Colonic mucosa (tissue), 4 donors: ENCODE results near the gene OR5M11. TPM values are rescaled to one million over a fixed set of nuclear protein-coding genes. Genes with fewer than 3 reads are reported as not detected.

Source experiments
- DNase-seq: peaks from one replicate; pipeline ENCODE4 v3.0.0-alpha.2; 2020
- H3K27ac ChIP-seq: fragments of 200-600 bp; one replicate; pipeline ENCODE4 v1.8.0; 2021
- H3K27me3 ChIP-seq: fragments of 200-600 bp; one replicate; pipeline ENCODE4 v1.8.0; 2021
- H3K36me3 ChIP-seq: fragments of 200-600 bp; one replicate; pipeline ENCODE4 v1.8.0; 2021
- H3K4me1 ChIP-seq: fragments of 200-600 bp; one replicate; pipeline ENCODE4 v1.8.0; 2021; ENCODE audit warnings: mild to moderate bottlenecking
- H3K4me3 ChIP-seq: fragments of 200-600 bp; one replicate; pipeline ENCODE4 v1.8.0; 2021
- H3K9ac ChIP-seq, 2 donors: one replicate each; pipeline ENCODE4 v1.7.0; 2013; ENCODE audit warnings: control low read depth in 2 of 2, low read depth in 2 of 2, low read length in 2 of 2
- H3K9me3 ChIP-seq: fragments of 200-600 bp; one replicate; pipeline ENCODE4 v1.8.0; 2021
- CTCF ChIP-seq: fragments of 200-600 bp; IDR thresholded peaks from one replicate; pipeline ENCODE4 v1.8.0; 2022; ENCODE audit warnings: antibody characterized with exemption, mild to moderate bottlenecking
- intact Hi-C: fragments of 100-400 bp; cut with DNase I; formaldehyde crosslinking; loops from one replicate; pipeline ENCODE4 v1.14.1; 2022
- total RNA-seq, 2 donors: library from RNA; stranded (reverse); fragmentation: NEBNext Ultra II Directional in 1 of 2; extraction: Animal tissue kit (Norgen Biotek cat#: 25700) in 1 of 2; gene quantifications; one replicate each; pipeline ENCODE4 v1.2.1, GENCODE V29; 2021
- donor health status: healthy.
- donor health status: DM: no; HTN: no; CAD: no.
- donor health status: DM: no; HTN: no; CAD: no.

Gene OR5M11
- total RNA-seq, 2 donors from 2014 or later = not detected

GRCh38 chr11:56509439-56509838, 33.6 kb downstream of the OR5M11 start:
- no peaks in the 10 kb centered on the region for H3K27me3 ChIP-seq

GRCh38 chr11:56497010-56497409, 46.0 kb downstream of the OR5M11 start:
- TF ChIP-seq CTCF = no peak
- Histone ChIP-seq H3K27ac (no peak overlapping the region), H3K4me1 (no peaks in the 10 kb centered on the region), H3K27me3 (no peaks in the 10 kb centered on the region), H3K36me3 (no peaks in the 10 kb centered on the region), H3K4me3 (no peak overlapping the region), H3K9ac (no peak overlapping the region), H3K9me3 (no peaks in the 10 kb centered on the region)
- intact Hi-C loops = no loop called here
- DNase-seq = no peak

More at GRCh38 chr11:56509439-56509838, 33.6 kb downstream of the OR5M11 start:
- no peaks in the 10 kb centered on the region for H3K36me3 ChIP-seq
- peak; percentile 38 for DNase-seq
- intact Hi-C loops = no loop called here
- no peak overlapping the region for H3K9ac ChIP-seq
- no peak overlapping the region for H3K4me3 ChIP-seq
- no peaks in the 10 kb centered on the region for H3K9me3 ChIP-seq
- TF ChIP-seq CTCF = no peak
- H3K4me1 ChIP-seq = no peaks in the 10 kb centered on the region
- no peak overlapping the region for H3K27ac ChIP-seq

GRCh38 chr11:56495117-56495516, 47.9 kb downstream of the OR5M11 start:
- DNase-seq = no peak
- TF ChIP-seq CTCF = no peak
- Histone ChIP-seq H3K9ac (no peak overlapping the region), H3K4me1 (no peaks in the 10 kb centered on the region), H3K27me3 (no peaks in the 10 kb centered on the region), H3K36me3 (no peaks in the 10 kb centered on the region), H3K27ac (no peak overlapping the region), H3K9me3 (no peaks in the 10 kb centered on the region), H3K4me3 (no peak overlapping the region)
- intact Hi-C loops = no loop called here

Other genes starting within 250 kb of the OR5M11 start
- not detected for gene OR8K3, start 228.1 kb downstream of the OR5M11 start, total RNA-seq
- not detected for gene OR8K1, start 197.2 kb downstream of the OR5M11 start, total RNA-seq
- gene OR8J1, start 189.0 kb downstream of the OR5M11 start, total RNA-seq = not detected
- gene OR8U1, start 167.6 kb downstream of the OR5M11 start, total RNA-seq = not detected
- not detected for gene OR5AL1, start 130.6 kb downstream of the OR5M11 start, total RNA-seq
- not detected for gene OR5M3, start 69.9 kb downstream of the OR5M11 start, total RNA-seq
- gene OR5M8, start 51.9 kb downstream of the OR5M11 start, total RNA-seq = not detected
- not detected for gene OR5M10, start 34.5 kb upstream of the OR5M11 start, total RNA-seq
- not detected for gene OR5M1, start 71.6 kb upstream of the OR5M11 start, total RNA-seq
- not detected for gene OR5AP2, start 99.2 kb upstream of the OR5M11 start, total RNA-seq
- gene OR5AR1, start 120.4 kb upstream of the OR5M11 start, total RNA-seq = not detected
- gene OR9G1, start 155.8 kb upstream of the OR5M11 start, total RNA-seq = not detected
- not detected for gene OR9G4, start 205.4 kb upstream of the OR5M11 start, total RNA-seq